Omental fat pad (tissue), 4 donors: ENCODE measurements around the gene ZNF148. TPM values are rescaled to one million over a fixed set of nuclear protein-coding genes. Genes with fewer than 3 reads are reported as not detected.

Source experiments
- ATAC-seq: fragments of 150-250 bp; one replicate; pipeline ENCODE4 v1.9.1; 2016; ENCODE audit warnings: mild to moderate bottlenecking, moderate library complexity; ENCODE audit not compliant: low FRiP score
- DNase-seq: peaks from one replicate; pipeline ENCODE4 v3.0.0-alpha.2; 2019; ENCODE audit warnings: low spot score
- total RNA-seq, 4 donors: library from RNA; depleted of rRNA; stranded (reverse); fragments of >200 nt; gene quantifications; one replicate each; pipeline ENCODE4 v1.1.0, GENCODE V29; 2016
- TF ChIP-seq, protein P1 (sequence below), 3 donors: fragments of 450-650 bp; IDR thresholded peaks; one replicate each; pipeline ENCODE4 v1.5.1; 2016 to 2017; ENCODE audit warnings: antibody characterized with exemption in 3 of 3, mild to moderate bottlenecking in 3 of 3, moderate library complexity in 2 of 3

Gene ZNF148
- total RNA-seq, 4 donors from 2014 or later, result 23.9 to 34.5 (median 24.9) TPM

DNA sequence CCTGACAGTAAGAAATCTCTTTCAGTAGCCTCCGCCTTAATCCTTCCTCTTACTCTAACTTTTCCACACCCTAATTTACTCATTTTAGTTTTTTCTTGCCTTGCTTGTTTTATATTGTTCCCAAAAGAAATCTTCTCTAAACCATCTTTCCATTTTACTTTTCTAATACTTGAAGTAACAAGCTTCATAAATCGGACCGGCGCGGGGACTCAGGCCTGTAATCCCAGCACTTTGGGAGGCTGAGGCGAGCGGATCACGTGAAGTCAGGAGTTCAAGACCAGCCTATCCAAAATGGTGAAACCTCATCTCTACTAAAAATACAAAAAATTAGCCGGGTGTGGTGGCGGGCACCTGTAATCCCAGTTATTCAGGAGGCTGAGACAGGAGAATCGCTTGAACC is 17.3 kb downstream of the ZNF148 start:
- TF ChIP-seq, protein P1, sequence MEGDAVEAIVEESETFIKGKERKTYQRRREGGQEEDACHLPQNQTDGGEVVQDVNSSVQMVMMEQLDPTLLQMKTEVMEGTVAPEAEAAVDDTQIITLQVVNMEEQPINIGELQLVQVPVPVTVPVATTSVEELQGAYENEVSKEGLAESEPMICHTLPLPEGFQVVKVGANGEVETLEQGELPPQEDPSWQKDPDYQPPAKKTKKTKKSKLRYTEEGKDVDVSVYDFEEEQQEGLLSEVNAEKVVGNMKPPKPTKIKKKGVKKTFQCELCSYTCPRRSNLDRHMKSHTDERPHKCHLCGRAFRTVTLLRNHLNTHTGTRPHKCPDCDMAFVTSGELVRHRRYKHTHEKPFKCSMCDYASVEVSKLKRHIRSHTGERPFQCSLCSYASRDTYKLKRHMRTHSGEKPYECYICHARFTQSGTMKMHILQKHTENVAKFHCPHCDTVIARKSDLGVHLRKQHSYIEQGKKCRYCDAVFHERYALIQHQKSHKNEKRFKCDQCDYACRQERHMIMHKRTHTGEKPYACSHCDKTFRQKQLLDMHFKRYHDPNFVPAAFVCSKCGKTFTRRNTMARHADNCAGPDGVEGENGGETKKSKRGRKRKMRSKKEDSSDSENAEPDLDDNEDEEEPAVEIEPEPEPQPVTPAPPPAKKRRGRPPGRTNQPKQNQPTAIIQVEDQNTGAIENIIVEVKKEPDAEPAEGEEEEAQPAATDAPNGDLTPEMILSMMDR (IDR thresholded peaks at IDR 0.05), result no peak
- DNase-seq (no peak), ATAC-seq (no peak)

DNA sequence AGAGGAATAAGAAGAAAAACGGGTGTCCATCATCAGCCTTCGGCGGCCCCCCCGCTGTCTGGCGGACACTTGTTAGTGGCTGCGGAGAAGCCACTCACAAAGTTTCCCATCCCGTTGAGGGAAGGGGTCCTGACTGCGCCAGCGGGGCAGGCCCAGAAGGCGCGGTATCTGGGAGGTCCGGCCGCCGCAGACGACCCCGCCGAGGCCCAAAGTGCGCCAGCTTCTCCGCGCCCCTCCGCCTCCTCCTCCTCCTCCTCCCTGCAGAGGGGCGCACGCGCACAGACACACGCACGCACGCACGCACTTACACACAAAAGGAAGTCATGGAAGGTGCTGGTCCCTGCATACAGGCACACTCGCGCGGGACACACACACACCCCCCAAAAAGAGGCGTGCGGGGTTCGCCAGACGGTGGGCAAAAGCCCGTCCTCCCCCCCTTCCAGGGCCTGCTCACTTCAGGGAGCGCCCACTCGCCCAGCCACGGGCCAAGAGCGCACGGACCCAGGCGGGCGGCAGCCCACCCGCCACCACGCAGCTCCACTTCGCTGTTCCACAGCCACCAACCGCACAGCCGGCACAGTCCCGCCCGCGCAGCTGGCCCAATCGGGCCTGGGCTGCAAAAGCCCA is 18.0 kb downstream of the ZNF148 start:
- DNase-seq (no peak), ATAC-seq (peak; percentile 85)
- TF ChIP-seq, protein P1 (IDR thresholded peaks at IDR 0.05), result no peak

DNA sequence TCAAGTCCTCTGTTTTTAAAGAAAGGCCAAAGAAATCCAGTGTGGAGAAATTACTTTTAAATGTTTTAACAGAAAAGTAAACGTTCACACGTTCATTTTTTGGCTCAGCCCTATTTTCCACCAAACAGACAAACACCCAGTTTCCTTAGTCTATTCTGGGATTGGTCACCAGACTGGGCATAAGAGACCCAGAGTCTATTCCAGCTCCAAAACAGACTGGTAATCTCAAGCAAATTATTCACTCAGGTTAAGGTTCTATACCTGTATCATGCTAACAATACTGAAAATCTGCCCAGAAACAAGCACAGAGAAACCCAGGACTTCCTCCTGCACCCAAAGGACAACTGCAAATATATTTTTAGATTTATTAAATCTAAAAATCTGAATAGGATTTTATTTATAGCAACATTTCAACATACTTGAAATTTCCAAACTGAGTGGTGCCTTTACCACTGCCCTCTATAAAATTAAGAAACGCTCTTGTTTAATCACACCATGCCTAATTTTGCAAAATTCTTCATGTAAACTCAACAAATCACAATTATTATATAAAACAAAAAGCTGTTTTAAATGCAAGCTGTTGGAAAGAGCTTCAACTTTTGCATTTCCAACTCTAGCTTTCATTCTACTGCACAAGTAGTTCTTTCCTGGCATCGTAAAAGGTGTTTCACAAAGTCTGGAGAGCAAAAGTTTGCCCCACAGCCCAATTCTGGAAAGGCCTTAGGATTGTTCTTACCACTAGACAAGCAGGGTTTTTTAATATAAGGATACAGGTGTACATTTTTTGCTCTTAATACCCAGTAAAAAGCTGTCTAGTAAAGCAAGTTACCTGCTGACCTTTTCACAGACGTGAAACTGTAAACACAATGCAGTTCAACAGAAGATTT is 18.7 kb downstream of the ZNF148 start:
- ATAC-seq, result no peak
- TF ChIP-seq, protein P1 (IDR thresholded peaks at IDR 0.05), result no peak

DNA sequence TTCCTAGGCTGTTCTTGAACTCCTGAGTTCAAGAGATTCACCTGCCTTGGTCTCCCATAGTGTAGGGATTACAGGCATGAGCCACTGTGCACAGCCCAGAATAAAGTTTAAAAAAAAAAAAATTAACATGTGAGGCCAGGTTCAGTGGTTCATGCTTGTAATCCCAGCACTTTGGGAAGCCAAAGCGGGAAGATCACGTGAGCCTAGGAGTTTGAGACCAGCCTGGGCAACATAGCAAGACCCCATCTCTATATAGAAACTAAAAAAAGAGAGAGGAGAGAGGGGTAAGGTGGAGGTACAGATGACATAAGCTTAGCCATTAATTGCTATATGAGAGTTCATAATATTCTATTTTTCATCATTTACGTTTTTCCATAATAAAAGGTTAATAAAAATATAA is 21.5 kb downstream of the ZNF148 start:
- DNase-seq (no peak), ATAC-seq (no peak)
- TF ChIP-seq, protein P1 (IDR thresholded peaks at IDR 0.05), result no peak

More for the DNA sequence above, 18.7 kb downstream of the ZNF148 start:
- DNase-seq, result no peak

DNA sequence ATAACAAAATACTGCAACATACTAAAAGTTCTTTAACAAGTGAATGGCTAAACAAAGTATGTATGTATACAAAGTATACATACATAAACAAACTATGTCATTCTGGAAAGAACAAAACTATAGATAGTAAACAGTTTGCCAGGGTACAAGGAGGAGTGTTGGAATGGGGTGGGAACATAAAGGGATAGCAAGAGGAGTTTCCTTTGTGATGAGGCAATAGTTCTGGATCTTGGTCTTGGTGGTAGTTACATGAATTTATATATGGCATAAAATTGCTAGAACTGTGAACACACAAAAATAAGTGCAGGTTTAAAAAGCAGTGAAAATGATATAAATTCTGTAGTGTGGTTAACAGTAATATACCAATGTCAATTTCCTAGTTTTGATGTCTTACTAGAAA is 22.0 kb downstream of the ZNF148 start:
- TF ChIP-seq, protein P1 (IDR thresholded peaks at IDR 0.05), result no peak
- no peak for ATAC-seq
- DNase-seq, result no peak

DNA sequence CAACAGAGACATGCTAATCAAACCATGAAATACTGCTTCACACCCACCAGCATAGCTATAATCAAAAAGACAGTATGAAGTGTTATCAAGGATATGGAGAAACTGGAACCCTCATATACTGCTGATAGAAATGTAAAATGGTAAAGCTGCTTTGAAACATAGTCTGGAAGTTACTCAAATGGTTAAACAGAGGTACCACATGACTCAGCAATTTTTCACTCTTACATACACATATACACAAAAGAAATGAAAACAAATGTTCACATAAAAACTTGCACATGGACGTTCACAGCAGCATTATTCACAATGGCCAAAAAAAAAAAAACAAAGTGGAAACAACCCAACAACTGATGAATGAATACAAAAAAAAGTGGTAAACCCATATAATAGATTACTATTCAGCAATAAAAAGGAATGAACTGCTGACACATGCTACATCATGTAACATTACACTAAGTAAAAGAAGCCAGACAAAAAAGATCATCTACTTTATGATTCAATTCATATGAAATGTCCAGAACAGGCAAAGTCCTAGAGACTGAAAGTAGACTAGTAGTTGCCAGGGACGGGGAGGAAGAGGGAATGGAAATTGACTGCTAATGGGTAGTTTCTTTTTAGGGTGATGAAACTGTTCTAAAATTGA is 23.2 kb downstream of the ZNF148 start:
- DNase-seq (no peak), ATAC-seq (no peak)
- TF ChIP-seq, protein P1 (IDR thresholded peaks at IDR 0.05), result no peak
